Measurements from ENCODE around the gene ETS1. TPM values are rescaled to one million over a fixed set of nuclear protein-coding genes. Genes with fewer than 3 reads are reported as not detected.

Gene ETS1
- total RNA-seq, 4 donors from 2014 or later: 46.3 to 70.6 (median 57.6) TPM

- no peak for DNase-seq (ENCODE audit: low spot score in 2 of 2)
Measured at GRCh38 chr11:128457874-128458273, 129.5 kb downstream of the ETS1 start.

GRCh38 chr11:128456566-128457268 lies 130.6 kb downstream of the ETS1 start:
- peaks cover 0 to 59% (median 18%) of the 10 kb centered on the region in 4 donors for H3K4me1 ChIP-seq
- H3K27ac ChIP-seq: peak overlapping the region in 2 of 4 donors; percentile 45 to 65
- H3K27me3 ChIP-seq: no peaks in the 10 kb centered on the region
- DNase-seq (ENCODE audit: low spot score in 2 of 2): no peak
- H3K36me3 ChIP-seq: peaks cover 0 to 42% (median 3%) of the 10 kb centered on the region in 3 donors
- H3K9me3 ChIP-seq: no peaks in the 10 kb centered on the region
- H3K4me3 ChIP-seq: no peak overlapping the region
- no peak for TF ChIP-seq POLR2A (IDR thresholded peaks at IDR 0.05)
- peak; percentile 5 to 33 for TF ChIP-seq EP300 (IDR thresholded peaks at IDR 0.05)
- WGBS, 2 donors: 77 to 83% methylated on average over 8 of the region's 8 CpGs

More at GRCh38 chr11:128457874-128458273, 129.5 kb downstream of the ETS1 start:
- Histone ChIP-seq H3K36me3 (peaks cover 0 to 50% (median 7%) of the 10 kb centered on the region in 3 donors), H3K4me1 (peaks cover 0 to 50% (median 10%) of the 10 kb centered on the region in 4 donors), H3K27me3 (no peaks in the 10 kb centered on the region), H3K27ac (peak overlapping the region in 2 of 4 donors; percentile 45 to 65), H3K4me3 (no peak overlapping the region), H3K9me3 (no peaks in the 10 kb centered on the region)
- WGBS, 2 donors: 69 to 75% methylated on average over 3 of the region's 3 CpGs
- TF ChIP-seq POLR2A (IDR thresholded peaks at IDR 0.05) (no peak), CTCF (IDR thresholded peaks at IDR 0.05) (no peak), EP300 (IDR thresholded peaks at IDR 0.05) (no peak)

- no peak for DNase-seq (ENCODE audit: low spot score in 2 of 2)
- TF ChIP-seq EP300 (IDR thresholded peaks at IDR 0.05) (peak in 1 of 2 donors; percentile 49), CTCF (IDR thresholded peaks at IDR 0.05) (no peak)
- Histone ChIP-seq H3K4me3 (no peak overlapping the region), H3K27me3 (no peaks in the 10 kb centered on the region), H3K4me1 (peaks cover 0 to 67% (median 20%) of the 10 kb centered on the region in 4 donors), H3K36me3 (peaks cover 0 to 33% (median 0%) of the 10 kb centered on the region in 3 donors), H3K27ac (peak overlapping the region in 1 of 4 donors; percentile 13), H3K9me3 (no peaks in the 10 kb centered on the region)
- WGBS, 2 donors: 80% methylated on average over 5 of the region's 5 CpGs
Measured at GRCh38 chr11:128455766-128456165, 131.6 kb downstream of the ETS1 start.

GRCh38 chr11:128453444-128454336 lies 133.7 kb downstream of the ETS1 start:
- no peak overlapping the region for H3K4me3 ChIP-seq
- WGBS, 2 donors: 78 to 82% methylated on average over 5 of the region's 5 CpGs
- no peaks in the 10 kb centered on the region for H3K27me3 ChIP-seq
- peak; percentile 71 to 73 for DNase-seq (ENCODE audit: low spot score in 2 of 2)
- peaks cover 0 to 62% (median 20%) of the 10 kb centered on the region in 4 donors for H3K4me1 ChIP-seq
- no peaks in the 10 kb centered on the region for H3K9me3 ChIP-seq
- no peak for TF ChIP-seq CTCF (IDR thresholded peaks at IDR 0.05)
- TF ChIP-seq EP300 (IDR thresholded peaks at IDR 0.05): peak in 1 of 2 donors; percentile 69
- TF ChIP-seq POLR2A (IDR thresholded peaks at IDR 0.05): no peak
- H3K27ac ChIP-seq: peak overlapping the region in 2 of 4 donors; percentile 82 to 86
- peaks cover 0 to 17% (median 0%) of the 10 kb centered on the region in 3 donors for H3K36me3 ChIP-seq

GRCh38 chr11:128451652-128452470 lies 135.5 kb downstream of the ETS1 start:
- peak overlapping the region; percentile 48 to 86 (median 68) for H3K27ac ChIP-seq
- peaks cover 0 to 8% (median 0%) of the 10 kb centered on the region in 3 donors for H3K36me3 ChIP-seq
- peaks cover 0 to 3% (median 0%) of the 10 kb centered on the region in 4 donors for H3K9me3 ChIP-seq
- 16 to 26% methylated on average over 26 of the region's 26 CpGs for WGBS, 2 donors
- H3K4me1 ChIP-seq: peaks cover 0 to 45% (median 16%) of the 10 kb centered on the region in 4 donors
- H3K4me3 ChIP-seq: peak overlapping the region; percentile 8 to 45 (median 24)
- peak in 1 of 5 experiments; percentile 52 for TF ChIP-seq CTCF (IDR thresholded peaks at IDR 0.05)
- TF ChIP-seq EP300 (IDR thresholded peaks at IDR 0.05): peak; percentile 59 to 89
- no peak for TF ChIP-seq POLR2A (IDR thresholded peaks at IDR 0.05)
- peak; percentile 47 to 73 for DNase-seq (ENCODE audit: low spot score in 2 of 2)
- H3K27me3 ChIP-seq: no peaks in the 10 kb centered on the region
